Gastroesophageal sphincter (tissue), 3 donors: ENCODE data around the gene ANXA1.
A peak's percentile ranks its signal among the peaks of the same experiment; 100 is the strongest.

Source experiments
- POLR2AphosphoS5 ChIP-seq: sonication (generic); formaldehyde crosslinking; IDR thresholded peaks from one replicate; pipeline ENCODE4 v1.6.1; 2017; ENCODE audit warnings: antibody characterized with exemption
- TF ChIP-seq, protein P1 (sequence below), 4 experiments: fragments of 200-600 bp in 2 of 4; fragments of 450-650 bp in 2 of 4; sonication (generic) in 1 of 4; IDR thresholded peaks; one replicate each; pipeline ENCODE4 v1.5.1; 2017 to 2019; ENCODE audit warnings: antibody characterized with exemption in 4 of 4, mild to moderate bottlenecking in 2 of 4, moderate library complexity in 2 of 4

DNA sequence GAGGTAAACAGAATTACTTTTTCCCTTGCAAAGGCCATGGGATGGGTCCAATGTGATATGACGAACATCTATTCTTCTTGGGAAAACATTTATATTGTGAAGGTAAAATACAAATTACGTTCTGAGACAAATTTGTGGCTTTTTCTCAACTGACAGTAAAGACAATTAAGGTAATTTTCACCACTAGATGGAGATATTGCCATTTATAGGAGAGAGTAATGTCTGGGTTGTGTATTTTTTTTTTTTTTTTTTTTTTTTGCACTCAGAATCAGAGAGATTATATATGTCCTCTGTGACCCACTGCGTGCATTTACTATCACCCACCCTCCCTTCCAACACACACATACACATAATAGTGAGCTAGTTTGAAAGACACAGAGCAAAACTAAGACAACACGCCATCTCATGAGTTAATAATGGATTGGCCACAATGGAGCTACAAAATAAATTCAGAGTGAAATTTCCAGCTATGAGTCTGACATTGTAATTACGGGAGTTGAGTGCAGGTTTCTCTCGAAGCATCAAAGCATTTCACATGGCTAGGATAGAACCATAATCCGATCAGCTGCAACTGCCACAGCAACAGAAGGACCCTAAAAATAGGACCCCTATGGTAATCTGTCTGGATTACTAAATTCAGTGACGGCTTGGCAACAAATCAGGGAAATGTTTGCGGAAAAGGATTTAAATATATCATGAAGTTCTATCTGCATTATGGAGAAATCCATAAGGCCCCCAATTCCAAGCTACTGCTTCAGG lies 49.2 kb downstream of the ANXA1 start:
- TF ChIP-seq, protein P1, sequence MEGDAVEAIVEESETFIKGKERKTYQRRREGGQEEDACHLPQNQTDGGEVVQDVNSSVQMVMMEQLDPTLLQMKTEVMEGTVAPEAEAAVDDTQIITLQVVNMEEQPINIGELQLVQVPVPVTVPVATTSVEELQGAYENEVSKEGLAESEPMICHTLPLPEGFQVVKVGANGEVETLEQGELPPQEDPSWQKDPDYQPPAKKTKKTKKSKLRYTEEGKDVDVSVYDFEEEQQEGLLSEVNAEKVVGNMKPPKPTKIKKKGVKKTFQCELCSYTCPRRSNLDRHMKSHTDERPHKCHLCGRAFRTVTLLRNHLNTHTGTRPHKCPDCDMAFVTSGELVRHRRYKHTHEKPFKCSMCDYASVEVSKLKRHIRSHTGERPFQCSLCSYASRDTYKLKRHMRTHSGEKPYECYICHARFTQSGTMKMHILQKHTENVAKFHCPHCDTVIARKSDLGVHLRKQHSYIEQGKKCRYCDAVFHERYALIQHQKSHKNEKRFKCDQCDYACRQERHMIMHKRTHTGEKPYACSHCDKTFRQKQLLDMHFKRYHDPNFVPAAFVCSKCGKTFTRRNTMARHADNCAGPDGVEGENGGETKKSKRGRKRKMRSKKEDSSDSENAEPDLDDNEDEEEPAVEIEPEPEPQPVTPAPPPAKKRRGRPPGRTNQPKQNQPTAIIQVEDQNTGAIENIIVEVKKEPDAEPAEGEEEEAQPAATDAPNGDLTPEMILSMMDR (IDR thresholded peaks at IDR 0.05) = peak in 3 of 4 experiments; percentile 17 to 45 (median 28)
- TF ChIP-seq POLR2AphosphoS5 = no peak
